Measurements from ENCODE around the gene DYNC1I2.
A peak's percentile ranks its signal among the peaks of the same experiment; 100 is the strongest.

Gene DYNC1I2

DNA sequence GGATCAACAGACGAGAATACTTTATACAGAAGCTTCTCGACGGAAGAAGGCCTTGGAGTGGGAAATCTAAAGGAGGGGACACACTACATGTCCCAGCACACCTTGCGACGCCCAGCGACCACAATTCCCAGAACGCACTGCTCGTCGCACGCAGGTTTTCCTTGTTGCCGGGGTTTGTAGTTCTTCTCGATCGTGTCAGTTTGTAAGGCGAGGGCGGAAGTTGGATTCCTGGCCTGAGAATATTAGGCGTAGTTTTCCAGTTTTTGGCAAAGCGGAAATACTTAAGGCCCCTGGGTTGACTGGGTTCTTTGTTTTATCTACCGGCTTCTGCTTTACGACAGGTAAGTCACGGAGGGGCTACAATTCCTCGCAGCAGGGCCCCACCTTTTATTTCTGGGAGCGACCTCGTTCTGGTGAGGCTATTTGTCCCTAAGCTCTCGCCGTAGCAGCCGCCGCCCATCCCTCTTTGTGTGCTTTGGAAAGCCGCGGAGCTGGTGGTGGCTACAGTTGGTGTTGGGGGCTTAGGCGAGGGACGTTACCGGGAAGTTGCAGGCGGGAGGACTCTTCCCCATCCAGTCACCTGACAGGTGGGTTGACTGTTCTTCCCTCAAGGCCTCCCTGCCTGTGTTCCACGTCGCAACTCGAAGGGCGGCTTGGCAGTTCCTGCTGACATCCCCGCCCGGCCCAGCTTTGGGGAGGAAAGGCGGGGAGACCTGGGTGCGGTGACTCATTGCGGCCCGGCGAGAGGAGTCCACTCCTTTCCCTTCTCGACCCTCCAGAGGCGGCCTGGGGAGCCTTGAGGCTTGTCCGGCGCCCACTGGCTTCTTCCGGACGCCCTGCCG is at the start of gene DYNC1I2:
Gene DYNC1I2, plus strand, starts transcription at position 183 of the 842 bp plus-strand sequence. CDS start 2,687 bp downstream, outside the sequence.
- DNase-seq: peak; percentile 68

DNA sequence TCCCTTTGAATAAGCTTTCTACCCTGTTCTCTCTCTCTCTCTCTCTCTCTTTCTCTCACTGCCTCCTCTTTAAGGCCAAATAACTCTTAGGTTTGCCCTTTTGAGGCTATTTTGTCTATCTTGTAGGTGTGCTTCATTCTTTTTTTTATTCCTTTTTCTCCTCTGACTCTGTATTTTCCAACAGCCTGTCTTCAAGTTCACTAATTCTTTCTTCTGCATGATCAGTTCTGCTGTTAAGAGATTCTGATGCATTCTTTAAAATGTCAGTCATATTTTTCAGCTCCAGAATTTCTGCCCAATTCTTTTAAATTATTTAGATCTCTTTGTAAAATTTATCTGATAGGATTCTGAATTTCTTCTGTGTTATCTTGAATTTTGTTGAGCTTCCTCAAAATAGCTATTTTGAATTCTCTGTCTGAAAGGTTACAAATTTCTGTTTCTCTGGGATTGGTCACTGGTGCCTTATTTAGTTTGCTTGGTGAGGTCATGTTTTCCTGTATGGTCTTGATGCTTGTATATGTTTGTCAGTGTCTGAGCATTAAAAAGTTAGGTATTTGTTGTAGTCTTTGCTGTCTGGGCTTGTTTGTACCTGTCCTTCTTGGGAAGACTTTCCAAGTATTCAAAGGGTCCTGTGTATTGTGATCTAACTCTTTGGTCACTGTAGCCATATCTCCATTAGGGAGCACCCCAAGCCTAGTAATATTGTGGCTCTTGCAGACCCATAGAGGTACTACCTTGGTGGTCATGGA is 35.4 kb upstream of the DYNC1I2 start:
- DNase-seq: no peak

DNA sequence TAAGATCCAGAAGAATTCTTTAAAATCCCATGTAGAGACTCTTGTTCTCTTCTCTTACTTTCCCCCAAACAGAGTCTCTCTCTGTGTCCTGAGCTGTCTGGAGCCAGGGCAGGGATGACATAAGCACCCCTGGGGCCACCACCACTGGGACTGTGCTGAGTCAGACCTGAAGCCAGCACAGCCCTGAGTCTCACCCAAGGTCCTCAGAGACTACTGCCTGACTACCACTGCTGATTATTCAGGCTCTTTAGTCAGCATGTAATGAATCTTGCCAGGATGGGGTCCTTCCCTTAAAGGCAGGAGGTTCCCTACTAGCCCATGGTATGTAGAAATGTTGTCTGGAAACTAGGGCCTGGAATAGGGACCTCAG is 34.9 kb upstream of the DYNC1I2 start:
- DNase-seq: no peak

DNA sequence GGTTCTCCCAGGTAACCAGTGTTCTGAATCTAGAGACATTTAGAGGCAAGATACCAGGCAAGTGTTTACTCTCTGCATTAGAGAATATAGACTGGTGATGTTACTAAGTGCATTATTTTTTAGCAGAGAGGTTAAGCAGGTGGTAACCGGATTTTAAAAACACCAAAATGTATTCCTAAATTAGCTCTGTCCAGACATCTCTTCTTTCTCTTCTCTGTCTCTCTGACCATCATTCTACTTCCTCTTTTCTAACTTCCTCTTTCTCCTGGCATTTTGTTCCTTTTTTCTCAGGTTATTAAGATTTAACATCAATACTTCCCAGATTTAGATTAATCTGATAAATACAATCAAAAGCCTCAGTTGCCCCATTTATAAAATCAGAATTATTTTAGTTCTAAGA is 31.7 kb upstream of the DYNC1I2 start:
- no peak for DNase-seq

DNA sequence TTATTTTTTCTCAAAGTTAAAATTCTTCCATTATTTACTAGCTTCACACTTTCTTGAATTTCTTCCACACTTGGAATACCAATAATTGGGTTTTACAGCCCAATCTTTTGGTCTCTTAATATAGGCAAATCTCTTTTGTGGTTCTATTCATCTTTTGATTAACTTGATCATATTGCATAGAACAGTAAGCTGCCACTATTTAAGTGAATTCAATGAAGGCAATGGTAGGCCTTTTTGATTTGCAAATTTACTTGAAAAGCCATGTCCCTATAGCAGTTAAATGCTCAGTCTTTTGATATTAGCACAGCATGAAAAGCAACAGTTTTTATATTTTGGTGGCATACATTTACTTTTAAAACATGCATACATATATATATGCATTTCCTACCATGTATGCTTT is 20.2 kb upstream of the DYNC1I2 start:
- no peak for DNase-seq

DNA sequence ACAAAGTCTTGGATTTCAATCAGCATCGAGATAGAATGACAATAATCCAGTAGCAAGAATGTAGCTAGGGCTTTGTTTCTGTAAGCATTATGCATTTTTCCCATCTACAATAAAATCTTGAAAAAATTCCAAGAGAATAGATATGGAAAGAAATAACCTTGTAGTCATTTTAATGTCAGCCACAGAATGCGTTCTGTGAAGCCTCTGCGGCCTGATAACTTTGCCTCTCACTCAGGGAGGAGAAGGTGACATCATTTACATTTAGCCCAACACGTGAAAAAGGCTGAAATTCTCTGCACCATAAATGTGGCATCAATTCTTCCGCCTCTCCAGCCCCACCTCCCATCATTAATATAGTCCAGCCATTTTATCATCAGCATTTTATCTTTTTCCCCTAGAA is 19.1 kb upstream of the DYNC1I2 start:
- no peak for DNase-seq

DNA sequence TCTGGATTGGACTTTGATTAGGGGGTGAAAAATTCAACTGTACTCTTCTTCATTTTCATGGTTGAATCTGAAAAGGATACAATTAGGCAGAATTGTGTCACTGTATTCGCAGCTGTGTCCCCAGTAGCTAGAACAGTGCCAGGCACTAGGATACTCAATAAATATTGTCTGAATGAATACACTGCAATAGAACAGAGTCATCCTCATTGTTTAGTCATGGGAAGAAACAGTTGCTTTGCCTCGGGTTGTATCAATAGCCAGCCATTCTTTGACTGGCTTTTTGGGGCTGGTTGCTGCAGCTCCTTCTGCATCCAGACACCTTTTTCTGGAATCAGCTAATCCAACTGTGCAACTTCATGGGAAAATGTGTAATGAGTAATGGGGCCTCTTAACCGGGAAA is 18.1 kb upstream of the DYNC1I2 start:
- DNase-seq: no peak

DNA sequence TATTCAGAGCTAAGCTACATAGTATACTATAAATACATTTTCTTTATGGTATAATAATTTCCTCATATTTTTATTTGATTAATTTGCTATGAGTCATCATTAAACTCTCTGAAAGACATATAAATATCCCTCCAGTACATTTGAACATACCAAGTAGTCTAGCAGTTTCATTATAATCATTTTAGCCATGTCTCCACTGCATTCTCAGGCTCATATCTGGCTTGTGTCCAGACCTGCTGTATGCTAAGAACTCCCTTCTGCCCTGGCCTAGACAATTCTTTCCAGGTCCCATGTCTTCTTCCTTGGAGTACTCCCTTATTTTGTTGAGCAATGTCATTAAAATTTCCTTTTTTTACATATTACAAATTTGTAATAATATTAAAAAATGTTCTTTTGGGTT is 16.6 kb upstream of the DYNC1I2 start:
- DNase-seq: no peak

DNA sequence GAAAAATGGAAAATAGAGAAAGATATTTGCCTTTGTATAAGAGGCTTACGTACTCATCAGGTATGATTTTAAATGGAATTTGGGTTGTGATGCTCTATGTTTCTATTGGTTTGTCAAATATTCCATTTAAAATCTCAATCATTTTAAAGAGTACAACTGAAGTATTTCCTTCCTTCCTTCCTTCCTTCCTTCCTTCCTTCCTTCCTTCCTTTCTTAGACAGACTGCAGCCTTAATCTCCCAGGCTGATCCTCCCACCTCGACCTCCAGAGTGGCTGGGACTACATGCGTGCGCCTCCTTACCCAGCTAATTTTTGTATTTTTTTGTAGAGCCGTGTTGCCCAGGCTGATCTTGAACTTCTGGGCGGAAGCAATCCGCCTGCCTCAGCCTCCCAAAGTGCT is 15.4 kb upstream of the DYNC1I2 start:
- no peak for DNase-seq

DNA sequence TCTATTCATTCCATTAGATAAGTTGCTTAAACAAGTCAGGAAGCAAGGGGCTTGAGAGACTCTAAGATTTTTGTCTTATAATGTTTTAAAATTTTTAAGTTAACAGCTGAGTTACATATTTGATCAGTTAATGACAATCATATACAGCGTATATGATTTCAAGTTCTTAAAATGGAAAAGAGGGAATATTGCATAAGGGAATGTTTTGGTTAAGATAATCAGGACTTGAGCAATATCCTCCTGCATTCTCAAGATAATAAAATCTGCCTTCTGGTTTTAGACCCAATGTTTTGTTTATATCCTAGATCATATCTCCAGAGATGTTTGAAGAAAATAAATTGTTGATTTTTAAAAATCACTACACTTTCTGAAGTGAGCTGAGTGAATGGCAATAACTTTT is 13.4 kb upstream of the DYNC1I2 start:
- no peak for DNase-seq

DNA sequence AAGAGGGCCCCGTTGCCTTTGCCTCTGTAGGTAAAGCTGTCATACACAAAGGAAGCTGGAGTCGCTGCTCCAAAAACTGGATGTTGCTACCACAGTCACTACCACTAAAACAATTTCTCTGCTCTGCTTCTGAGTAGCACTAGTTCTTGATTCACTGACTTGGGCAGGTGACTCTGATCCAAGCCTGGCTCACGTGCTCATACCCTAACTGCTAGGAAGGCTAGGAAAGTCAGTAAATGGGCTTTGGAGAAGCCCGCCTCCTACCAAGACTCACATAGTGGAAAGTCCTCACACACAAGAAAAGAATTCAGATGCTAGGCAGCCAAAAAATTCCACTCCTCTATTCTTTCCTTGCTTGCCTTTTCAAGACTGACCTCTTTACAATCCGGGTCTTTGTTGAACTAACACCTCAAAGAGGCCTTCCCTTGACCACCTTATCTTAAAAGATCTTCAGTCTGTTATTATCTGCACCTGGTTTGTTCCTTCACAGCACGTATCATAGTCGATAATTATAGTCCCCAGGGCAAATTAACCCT is 11.4 kb upstream of the DYNC1I2 start:
- DNase-seq: no peak

DNA sequence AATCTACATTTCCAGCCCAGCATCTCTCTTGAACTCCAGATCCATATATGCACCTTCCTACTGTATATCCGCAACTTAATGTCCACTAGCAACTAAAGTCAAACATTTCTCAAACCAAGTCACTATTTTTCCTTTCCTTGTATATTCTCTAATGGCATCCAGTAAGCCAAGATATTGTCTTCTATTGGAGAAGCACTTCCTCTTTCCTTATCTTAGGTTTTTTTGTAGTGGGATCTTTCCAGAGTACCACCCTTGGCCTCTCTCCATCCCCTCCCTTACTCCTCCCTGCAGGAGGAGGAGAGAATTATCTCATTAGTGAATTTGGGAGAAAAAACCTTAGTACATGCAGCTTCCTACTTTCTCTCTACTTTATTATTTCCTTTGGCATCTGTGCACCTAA is 8.7 kb upstream of the DYNC1I2 start:
- no peak for DNase-seq

DNA sequence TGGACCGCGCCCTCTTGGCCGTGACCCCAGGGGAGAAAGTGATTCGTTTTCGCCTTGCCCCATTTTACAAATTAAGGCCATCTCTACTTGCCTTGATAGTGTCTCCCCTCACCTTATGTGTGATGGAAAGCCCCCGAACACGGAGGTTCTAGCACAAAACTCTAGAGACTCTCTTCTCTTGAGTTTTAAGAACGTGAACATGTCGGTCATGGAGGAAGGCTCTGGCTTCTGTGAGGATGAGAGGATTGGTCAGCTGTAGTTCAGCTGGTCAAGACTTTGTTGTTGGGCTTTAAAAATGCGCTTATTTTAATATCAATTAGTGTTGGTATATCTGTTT is 828 bp downstream of the DYNC1I2 start:
- DNase-seq: no peak

DNA sequence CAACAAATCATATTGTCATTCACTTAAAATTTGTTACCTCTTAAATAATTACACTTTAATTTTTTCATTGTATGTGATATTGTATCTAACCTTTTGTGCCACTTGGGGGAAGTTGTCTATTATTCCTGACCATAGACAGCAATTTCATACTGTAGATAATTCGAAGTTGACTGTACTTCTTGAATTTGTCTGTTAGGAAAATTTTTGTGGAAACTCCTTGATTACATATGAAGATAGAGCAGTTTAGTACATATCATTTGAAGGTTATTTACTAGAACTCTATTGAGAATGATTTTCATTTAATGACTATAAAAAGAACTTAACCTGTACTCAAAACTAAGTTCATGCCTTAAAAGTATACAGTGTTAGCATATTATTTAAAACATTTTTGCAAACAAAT is 5.1 kb downstream of the DYNC1I2 start:
- DNase-seq: no peak

DNA sequence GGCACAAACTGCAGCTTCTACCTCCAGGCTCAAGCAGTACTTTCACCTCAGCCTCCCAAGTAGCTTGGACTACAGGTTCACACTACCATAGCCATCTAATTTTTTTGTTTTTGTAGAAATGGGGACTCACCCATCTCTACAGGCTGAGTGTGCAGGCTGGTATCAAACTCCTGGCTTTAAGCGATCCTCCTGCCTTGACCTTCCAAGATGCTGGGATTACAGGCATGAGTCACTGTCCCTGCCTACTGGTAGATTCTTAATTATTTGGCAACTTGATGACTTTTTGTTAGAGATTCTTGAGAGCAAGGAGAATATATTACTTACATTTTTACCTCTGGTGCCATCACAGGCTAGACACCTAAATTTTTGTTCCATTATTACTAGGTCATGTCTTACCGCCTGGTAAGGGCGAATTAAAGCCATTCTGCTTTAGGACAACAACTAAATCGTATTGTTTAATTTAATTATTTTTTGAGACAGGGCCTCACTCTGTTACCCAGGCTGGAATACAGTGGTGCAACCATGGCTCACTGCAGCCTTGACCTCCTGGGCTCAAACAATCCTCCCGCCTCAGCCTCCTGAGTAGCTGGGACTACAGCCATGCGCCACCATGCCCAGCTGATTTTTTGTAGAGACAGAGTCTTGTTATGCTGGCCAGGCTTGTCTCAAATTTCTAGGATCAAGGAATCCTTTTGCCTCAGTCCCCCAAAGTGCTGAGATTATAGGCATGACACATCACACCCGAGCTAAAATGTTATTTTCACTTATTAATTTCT is 15.7 kb downstream of the DYNC1I2 start:
- no peak for DNase-seq

DNA sequence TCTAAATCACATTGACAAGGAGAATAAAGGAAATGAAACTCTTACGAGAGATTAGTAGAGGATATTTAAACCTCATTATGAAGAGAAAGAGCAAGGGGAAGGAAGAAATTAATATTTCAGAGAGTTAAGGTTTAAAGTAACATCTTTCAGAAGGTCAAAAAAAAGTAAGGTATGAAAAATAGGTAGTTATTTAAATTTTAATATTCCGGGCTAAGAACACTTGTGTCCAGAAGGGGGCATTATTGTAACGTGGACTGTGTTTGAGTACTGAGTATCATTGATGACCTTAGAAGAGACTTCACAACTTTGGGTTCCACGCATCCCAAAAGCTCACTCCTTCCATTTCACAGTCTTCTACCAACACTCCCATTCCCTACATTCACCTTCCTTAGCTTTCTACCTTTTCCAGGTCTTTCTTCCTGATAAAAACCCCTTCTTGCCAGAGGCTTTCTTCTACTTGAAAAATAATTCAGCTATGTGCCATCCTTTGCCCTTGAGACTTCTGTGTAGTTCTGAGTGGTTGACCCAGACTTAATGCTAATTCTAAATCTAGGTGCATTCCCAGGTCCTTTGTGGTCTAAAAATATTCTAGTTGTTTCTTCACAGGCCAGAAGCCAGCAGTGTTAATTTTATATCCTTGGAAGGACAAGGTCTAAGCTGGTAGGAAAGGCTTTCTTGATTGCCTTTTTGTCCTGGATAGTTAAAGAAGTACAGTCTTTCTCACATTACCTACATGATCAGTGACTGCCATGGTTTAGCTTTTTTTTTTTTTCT is 16.5 kb downstream of the DYNC1I2 start:
- no peak for DNase-seq

DNA sequence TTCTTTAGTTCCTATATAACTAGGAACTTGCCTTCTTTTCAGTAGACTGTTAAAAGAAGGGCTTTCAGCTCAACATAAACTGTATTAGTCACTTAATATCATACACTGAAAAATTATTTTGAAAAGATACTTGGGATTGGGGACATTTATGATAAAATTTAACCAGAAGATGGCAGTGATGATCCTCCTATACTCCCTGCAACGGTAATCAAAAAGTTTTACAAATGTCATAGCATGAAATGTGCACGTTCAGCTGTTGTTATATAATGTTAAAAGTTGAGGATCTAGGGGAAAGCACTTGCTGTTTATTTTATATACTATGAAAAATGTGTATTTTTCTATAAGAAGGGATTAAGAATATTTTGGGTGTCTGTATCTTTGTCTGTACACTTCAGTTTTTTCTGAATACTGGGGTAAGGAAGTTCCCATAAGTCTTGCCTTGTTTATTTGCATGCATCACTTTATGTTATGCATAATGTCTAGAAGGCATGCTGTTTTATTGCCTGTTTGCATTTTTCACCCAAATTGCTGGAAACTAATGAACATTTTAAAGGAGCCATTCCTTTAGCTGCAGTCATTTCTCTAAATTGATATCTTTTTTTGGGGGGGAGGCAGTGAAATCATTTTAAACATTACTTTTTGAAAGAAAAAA is 19.0 kb downstream of the DYNC1I2 start:
- DNase-seq: no peak

DNA sequence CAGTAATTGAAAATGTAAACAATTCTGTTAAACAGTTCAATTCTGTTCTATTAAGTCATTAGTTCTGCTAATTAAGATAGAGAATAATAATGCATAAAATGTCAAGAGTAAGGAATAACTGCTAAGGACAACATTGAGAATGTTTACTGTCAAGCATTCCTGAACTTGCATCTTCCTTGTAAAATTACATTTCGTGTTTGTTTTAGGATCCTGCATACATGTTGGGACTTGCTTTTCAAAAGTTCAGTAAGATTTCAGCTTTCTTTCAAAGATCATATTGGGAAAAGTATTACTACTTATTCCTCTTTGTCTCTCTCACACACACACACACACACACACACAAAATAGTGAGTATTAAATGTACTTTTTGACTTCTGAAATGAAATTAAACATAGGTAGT is 20.5 kb downstream of the DYNC1I2 start:
- DNase-seq: no peak

DNA sequence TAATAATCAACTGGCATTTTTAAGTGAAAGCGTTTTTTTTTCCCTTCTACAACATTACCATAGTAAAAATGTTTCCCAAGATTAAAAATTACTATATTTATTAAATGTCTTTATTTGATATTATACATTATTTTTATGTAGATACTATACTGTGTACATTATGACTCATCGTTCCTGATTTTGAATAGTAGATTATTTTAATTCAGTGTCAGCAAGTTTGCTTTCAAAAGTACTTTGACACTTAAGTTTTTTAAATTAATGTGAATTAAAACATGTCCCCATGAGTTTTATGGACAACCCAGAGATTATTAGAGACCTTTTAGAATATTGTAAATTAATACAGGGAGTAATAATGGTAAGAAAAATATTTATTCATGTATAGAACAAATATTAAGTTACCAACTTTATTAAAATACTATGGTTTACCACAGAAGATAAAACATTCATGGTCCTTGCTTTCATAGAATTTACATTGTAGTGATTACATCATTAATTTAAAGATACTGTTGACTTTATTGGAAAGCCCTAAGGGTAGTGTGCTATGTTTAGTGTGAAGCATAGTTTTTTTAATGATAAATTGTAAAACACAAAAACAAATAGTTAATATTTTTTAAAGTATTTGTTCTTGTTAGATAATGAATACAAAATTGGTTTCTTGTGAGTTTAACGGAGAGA is 21.9 kb downstream of the DYNC1I2 start:
- no peak for DNase-seq

DNA sequence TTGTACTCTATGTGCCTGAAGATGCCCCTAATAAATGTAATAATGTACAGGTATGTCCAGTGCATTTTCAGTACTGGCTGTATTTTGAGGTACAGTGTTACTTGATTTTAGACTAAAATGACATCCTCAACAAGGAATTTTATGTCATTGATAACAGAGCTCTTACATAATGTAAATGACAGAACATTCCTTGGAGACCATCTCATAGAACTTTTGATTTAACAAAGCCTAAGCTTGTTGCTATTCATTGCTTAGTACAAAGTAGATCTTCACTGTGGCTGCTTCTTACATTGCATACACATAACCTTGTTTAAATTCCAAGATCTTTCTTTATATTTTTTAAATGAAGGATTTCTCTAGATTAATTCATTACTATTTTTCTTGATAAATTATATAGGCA is 24.1 kb downstream of the DYNC1I2 start:
- no peak for DNase-seq

DNA sequence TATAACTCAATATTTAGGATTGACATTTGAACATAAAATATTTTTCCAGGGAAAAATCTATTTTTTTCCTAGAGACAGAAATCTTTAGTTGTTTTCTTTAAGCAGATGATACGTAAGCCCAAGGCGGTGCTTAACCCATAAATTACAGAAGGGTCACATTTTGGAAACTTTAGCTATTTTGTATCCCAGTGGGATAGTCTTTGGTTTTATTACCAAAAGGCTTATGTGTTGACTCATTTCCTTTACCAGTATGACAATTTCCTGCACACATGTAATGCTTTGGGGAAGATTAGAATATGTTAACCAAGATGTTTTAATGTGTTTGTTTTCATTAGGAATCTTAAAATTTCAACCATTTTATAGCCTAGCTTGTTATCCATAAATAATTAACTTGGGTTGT is 24.8 kb downstream of the DYNC1I2 start:
- no peak for DNase-seq

DNA sequence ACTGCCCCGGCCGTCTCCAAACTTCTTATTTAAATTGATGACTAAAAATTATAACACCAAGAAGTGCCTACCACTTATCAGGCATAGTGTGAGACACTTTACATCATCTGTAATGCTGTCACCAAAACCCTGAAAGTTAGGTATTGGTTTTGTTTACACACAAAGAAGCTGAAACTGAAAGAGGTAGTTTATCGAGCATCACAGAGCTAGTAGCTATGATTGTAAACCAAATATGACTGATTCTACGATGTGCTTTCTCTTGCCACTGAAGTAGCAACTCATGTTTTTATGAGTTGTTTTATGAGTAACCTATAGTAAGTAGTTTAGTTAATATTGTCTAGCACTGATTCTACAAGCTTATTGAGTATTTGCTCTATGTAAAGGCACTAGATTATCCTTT is 31.5 kb downstream of the DYNC1I2 start:
- DNase-seq: no peak
